ENCODE measurements around the gene FAAP20. TPM values are rescaled to one million over a fixed set of nuclear protein-coding genes. Genes with fewer than 3 reads are reported as not detected.

Gene FAAP20
- total and polyA plus RNA-seq, 9 of the 15 experiments (the other 6 are each of a cell fraction or from before 2014, with no cell fraction given): 0.58 to 143 (median 9.9) TPM

DNA sequence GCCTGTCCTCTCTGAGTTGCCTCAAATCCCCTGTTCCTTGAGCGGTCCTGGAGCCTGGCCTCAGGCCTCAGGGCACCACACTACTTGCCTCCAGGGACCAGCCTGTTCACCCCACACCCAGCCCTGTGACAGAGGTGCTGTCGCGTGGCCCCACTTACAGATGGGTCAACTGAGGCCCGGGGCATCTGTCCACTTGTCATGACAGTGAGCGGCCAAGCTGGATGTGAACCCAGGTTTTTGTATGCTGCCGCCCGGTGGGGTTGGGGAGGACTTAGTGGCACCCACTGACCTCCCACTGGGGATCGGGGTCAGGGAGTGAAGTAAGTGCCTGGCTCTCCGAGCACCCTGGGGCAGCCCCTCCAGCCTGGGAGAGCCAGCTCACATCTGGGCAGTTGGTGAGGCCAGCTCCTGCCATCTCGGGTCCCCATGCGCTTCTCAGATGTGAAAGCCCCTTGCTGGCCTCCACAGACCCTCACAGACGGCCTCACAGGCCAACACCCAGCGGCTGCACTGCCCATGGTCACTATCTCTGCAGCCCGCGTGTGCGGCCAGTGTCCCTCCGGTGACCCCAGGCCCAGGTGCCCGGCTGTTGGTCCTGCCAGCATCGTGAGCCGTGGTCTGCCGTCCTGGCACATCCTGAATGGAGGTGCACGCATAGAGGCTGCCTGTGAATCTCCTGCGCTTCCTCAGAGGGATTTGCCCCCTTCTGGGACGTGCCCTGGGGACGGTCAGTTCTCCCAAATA is 9.3 kb upstream of the FAAP20 start (continued):
- TF ChIP-seq RREB1 (CRISPR knock-in tag; IDR thresholded peaks at IDR 0.05): no peak
- no peak for TF ChIP-seq TEAD2 (tag; IDR thresholded peaks at IDR 0.05)
- TF ChIP-seq GABPB2 (CRISPR knock-in tag; conservative IDR thresholded peaks at IDR 0.05): no peak
- TF ChIP-seq CHCHD3 (CRISPR knock-in tag; IDR thresholded peaks at IDR 0.05): no peak
